Fibroblast of skin of left quadriceps (primary cell): ENCODE data around the gene CCL3.
"Not testable (repeated sequence)": the region's sequence is repeated elsewhere in the genome, so short reads cannot be mapped to it uniquely, and the experiment has no call there.

Experiments
- DNase-seq, 2 experiments: peaks; one replicate each; pipeline ENCODE4 v3.0.0-alpha.2; 2013; ENCODE audit warnings: low read depth in 2 of 2

CCL3 gene

DNA sequence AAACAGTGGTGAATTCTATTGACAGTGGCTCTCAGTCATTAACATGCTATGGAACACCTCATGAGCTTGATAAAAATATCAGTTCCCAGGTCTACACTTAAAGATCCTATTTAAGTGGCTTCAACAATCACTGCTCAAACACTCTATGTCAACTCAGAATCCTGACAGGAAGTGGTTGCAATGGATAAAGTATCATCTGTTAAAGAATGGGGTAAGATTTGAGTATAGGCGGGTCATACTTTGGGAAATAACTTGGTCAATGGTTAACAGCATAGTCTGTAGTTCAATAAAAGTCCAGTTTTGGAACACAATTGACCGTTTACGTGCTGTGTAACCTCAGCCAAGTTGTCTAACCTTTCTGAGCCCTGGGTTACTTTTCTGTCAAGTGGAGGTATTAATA lies 2.5 kb downstream of the CCL3 start:
- not testable (repeated sequence) for DNase-seq

GRCh38 chr17:36086791-36087190 lies 3.2 kb downstream of the CCL3 start:
- no peak for DNase-seq

DNA sequence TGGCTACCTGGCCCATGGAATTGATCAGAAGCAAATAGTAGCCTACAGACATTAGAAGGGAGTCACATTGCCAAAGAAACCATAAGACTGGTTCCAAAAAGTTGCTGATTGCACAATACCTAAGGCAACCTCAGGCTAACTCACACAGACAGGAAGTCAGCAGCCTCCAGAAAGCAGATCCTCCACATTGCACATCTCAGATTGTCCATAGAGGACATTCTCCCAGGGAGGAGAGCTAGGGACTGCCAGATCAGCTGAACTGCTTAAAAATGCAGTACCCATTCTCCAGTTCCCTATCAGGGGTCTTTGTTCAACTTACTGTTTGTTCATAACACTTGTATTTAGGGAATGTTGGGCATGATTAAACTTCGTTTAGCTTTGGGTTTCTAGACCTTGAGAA lies 4.2 kb downstream of the CCL3 start:
- no peak for DNase-seq

DNA sequence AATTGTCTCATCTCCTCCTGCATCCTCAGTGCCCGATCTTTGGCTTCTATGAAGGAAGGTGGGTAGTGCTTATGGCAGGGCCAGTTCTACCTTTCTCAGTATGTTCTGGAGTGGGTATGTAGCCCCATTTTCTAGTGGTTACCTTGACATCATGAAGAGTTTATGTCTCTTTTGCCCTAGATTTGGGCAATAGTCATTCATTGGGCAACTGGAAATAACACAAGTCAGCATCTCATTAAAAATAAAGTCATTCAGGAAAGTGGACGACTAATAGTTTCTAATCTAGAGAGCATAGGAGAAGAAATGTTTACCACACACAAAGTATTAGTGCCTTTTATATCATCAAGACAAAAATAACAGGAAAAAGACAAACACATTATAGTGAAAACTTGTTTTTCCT lies 6.3 kb downstream of the CCL3 start:
- not testable (repeated sequence) for DNase-seq

- DNase-seq: not testable (repeated sequence)
Measured at GRCh38 chr17:36082482-36083120, 7.3 kb downstream of the CCL3 start.

DNA sequence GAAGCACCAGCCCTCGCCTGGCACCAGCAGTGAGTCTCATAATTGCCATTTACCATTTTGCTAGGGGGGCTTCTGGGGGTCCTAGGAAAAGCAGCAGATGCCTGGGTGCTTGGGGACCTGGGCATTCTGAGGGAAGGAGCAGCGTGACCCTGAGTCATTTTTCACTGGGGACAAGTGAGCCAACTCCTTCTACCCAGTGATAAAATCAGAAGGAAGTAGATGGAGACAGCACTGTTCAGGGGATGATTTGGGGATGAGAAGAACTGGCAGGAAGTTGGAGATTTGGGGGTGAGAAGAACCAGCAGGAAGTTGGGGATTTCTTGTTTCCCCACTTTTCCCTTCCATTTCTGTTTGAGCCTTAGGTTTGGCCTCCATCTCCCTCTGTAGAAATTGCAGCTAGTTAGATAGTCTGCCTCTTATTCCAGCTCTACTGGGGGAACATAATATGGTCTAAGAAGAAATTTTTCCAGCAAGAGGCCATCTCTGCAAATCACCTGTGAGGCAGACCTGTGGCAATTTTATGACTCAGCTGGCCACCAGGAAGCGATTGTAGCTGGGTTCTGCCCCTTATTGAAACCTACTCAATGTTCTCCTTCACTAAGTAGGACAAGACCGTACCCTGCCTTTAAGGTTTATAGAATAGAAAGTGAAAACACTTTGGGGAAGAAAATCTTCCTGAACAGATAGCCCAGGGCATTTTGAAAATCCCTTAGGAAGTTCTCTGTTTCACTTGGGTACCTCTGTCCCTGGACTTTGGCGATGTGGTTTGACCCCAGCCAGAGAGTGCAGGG lies 8.1 kb downstream of the CCL3 start:
- DNase-seq: not testable (repeated sequence)

DNA sequence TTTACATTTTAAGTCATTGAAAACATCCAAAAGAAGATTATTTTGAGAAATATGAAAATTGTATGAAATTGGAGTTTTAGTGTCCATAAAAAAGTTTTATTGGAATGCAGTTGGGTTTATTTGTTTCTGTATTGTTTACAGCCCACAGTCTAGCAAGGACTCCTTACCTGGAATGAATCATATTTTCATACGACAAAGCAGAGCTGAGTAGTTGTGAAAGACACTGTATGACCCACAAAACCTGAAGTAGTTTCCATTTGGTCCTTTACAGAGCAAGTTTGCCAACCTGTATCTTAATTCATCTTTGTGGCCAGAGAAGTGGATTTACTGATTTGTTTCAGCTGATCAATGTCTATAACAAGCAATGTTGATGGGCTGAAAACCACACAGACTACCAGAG lies 15.6 kb downstream of the CCL3 start:
- no peak for DNase-seq

DNA sequence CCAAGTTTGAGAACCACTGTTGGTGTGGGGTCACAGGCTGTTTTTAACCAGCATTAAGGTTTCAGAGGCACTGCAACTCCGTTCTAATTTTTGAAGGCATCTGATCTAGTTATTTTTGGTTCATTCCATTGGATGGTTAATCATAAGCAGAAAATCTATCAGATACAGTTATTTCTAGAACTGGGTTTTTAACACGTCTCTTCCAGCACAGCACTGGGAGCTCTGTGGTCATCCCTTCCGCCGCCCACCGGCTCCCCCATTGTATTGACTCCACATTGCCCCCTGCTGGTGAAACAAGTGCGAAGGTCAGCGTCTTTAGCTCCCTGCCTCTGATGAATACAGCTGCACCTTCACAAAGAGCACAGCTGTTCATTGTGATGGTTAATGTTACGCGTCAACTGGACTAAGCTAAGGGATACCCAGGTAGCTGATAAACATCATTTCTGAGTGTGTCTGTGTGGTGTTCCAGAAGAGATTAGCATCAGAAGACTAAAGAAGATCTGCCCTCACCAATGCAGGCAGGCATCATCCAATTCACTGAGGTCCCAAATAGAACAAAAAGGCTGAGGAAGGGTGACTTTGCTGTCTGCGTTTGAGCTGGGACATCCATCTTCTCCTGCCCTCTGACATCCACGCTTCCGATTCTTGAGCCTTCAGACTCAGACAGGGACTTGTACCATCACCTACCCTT lies 17.4 kb downstream of the CCL3 start:
- no peak for DNase-seq

- no peak for DNase-seq
Measured at GRCh38 chr17:36071751-36072150, 18.2 kb downstream of the CCL3 start.

- DNase-seq: no peak
Measured at GRCh38 chr17:36070427-36070826, 19.5 kb downstream of the CCL3 start.

DNA sequence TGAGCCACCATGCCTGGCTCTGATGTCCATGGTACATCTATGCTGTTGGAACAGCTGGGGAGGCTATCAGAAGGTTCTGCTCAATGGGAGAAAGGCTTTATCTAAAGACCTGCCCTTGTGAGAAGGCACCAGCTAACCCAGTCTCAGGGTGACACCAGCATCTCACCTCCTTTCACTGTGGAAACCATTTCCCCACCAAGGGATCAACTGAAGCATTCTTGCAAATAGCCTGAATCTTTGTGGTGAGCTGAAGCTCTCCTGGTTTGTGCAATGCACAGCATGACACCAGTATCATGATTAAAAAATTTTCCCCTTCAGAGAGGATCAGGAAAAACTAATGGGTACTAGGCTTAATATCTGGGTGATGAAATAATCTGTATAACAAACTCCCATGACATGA lies 20.8 kb downstream of the CCL3 start:
- no peak for DNase-seq

DNA sequence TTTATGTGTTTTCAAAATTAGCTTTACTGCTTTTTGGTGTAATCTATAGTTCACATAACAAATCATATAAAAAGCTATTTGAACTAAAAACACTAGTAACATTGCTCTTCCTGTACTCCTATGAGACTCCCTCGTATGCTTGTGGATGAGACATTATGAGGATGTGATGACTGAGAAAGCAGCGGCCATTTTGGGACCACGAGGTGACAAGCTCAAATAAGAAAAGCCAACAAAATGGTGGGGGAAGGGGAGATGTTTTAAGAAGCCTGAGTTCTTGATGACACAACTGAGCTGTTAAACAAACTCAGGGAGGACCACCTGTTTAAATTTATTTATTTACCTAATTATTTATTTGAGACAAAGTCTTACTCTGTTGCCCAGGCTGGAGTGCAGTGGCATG lies 21.4 kb downstream of the CCL3 start:
- DNase-seq: no peak

- no peak for DNase-seq
Measured at GRCh38 chr17:36066365-36066985, 23.5 kb downstream of the CCL3 start.

DNA sequence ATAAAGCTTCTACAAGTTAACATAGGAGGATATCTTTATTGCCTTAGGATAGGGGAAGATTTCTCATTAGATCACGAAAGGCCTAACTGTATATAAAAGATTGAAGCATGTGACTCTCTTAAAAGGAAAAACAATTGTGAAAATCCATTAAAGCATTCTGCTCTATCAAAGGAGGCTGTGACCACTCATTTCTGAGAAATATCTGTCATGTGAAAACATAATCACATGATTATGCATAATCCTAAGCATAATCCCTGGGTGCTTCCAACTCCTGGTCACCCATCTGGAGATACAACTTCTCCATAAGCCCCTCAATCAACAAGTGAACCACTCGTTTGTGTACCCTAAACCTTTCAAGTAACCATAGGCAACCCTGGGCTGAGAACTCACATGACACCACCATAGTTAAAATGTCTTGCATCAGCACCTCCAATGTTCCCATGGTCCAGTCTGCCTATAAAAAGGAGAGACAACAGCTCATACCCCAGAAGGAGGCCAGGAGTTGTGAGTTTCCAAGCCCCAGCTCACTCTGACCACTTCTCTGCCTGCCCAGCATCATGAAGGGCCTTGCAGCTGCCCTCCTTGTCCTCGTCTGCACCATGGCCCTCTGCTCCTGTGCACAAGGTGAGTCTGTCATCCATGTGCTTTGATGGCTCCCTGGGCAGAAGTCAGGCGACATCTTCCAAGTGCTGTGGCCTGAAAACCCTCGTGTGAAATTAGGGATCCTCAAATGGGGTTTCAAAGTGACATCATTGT lies 26.0 kb downstream of the CCL3 start, which contains the start of gene CCL18:
CCL18 (plus strand) TSS at position 487 of the 756 bp plus-strand sequence; CDS start at position 558, 71 bp downstream.
- no peak for DNase-seq

- no peak for DNase-seq
Measured at GRCh38 chr17:36060816-36061215, 29.1 kb downstream of the CCL3 start.

GRCh38 chr17:36059406-36059805 lies 30.5 kb downstream of the CCL3 start:
- DNase-seq: no peak

GRCh38 chr17:36057911-36058310 lies 32.0 kb downstream of the CCL3 start:
- DNase-seq: no peak

GRCh38 chr17:36055921-36056520 lies 33.9 kb downstream of the CCL3 start:
- no peak for DNase-seq

DNA sequence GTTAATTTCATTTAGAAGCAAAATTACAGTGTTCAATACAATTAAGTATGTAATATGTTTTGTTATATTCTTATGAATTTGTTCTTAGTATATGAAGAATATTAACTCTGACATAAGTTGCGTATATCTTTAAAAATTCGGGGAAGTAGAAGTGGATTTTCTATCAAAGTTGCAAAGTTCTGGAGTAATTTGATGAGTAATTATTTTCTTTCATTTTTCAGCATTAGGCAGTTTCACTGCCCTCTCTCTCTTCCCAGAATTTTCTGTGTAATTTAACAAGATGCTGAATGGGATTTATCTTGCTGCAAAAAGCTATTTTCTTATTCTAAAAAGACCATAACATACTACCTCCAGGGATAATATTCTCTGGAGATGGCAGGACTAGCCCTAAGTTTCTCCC lies 34.8 kb downstream of the CCL3 start:
- DNase-seq: no peak

GRCh38 chr17:36049643-36050042 lies 40.3 kb downstream of the CCL3 start:
- no peak for DNase-seq

DNA sequence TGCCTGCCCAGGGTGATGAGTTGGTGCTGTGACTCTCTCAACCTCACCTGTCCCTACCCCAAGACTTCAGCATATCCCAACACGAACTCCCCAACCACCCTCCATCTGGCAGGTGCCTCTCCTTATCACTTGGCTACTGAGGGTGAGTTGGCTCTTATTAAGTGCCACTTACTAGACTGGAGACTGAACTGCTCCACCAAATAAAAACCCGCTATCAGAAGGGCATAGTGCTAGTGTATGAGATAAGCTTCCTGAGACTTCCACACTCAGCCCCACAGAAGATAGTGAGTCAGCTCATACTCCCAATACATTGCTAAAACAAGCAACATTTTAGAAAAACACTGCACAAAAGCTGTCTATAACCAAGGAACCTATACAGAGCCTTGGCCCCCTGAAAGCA lies 41.9 kb downstream of the CCL3 start:
- DNase-seq: no peak
